GM10266 (cell line): Measurements from ENCODE around the gene CECR2.
"Not testable (repeated sequence)": the region's sequence is repeated elsewhere in the genome, so short reads cannot be mapped to it uniquely, and the experiment has no call there.

Experiments used
- DNase-seq: peaks from one replicate; pipeline ENCODE4 v3.0.0; 2012; ENCODE audit errors: extremely low spot score
- CTCF ChIP-seq: IDR thresholded peaks from 2 replicates; pipeline ENCODE4 v1.5.1; 2012; ENCODE audit warnings: mild to moderate bottlenecking, low read depth; ENCODE audit not compliant: control insufficient read depth, insufficient read depth; ENCODE audit errors: missing control alignments

Gene CECR2

DNA sequence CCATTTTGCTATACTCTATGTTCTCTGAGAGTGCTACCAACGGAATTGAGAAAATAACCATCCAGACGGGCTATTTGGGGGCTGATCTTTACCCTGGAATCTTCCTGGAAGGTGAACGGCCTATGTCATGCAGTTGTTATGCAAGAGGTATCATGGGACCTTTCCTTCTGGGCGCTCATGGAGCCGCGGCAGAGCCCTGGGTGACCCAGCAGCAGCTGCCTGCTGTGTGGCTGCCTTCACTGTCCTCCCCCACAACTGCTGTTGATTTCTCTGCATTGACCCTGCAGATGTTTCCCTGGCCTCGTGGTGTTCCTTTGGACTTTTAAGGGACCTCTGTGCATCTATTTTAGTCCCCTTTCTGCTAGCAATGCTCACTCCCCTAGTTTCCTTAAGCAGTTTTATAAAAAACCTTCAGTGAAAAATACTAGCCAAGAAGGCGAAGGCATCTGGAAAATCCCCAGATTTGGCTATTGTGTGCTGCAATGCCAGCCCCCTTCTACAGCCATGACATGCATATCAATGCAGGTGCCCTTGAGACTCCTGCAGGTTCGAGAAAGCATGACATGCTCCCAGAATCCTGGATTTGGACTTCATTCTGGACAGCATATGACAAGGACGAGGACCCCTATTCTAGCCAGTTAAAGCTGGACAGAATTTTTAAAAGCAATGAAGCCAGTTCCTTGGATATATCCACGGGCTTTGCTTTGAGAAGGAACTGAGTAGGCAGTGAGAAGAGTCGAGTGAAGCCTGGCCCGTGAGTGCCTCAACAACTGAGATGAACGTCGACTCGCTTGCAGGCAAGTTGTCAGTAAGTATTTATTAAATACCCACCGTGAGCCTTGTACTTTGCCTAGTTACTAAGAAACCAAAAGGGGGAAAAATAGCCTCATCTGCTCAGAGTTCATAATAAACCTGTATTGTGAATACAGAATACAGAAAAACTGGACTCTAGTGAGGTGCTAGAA is 193.9 kb downstream of the CECR2 start, which contains the start of gene SLC25A18:
TSS of gene SLC25A18 (plus strand) at position 593 of the 965 bp plus-strand sequence. CDS start 16,447 bp downstream, outside the sequence.
- TF ChIP-seq CTCF, result no peak
- no peak for DNase-seq

- DNase-seq, result no peak
- no peak for TF ChIP-seq CTCF
These were observed 194.7 kb downstream of the CECR2 start for GRCh38 chr22:17563936-17564391.

- not testable (repeated sequence) for DNase-seq
These were observed 196.9 kb downstream of the CECR2 start for GRCh38 chr22:17566016-17566687.

GRCh38 chr22:17566776-17567175 is 197.5 kb downstream of the CECR2 start:
- TF ChIP-seq CTCF, result no peak
- no peak for DNase-seq

DNA sequence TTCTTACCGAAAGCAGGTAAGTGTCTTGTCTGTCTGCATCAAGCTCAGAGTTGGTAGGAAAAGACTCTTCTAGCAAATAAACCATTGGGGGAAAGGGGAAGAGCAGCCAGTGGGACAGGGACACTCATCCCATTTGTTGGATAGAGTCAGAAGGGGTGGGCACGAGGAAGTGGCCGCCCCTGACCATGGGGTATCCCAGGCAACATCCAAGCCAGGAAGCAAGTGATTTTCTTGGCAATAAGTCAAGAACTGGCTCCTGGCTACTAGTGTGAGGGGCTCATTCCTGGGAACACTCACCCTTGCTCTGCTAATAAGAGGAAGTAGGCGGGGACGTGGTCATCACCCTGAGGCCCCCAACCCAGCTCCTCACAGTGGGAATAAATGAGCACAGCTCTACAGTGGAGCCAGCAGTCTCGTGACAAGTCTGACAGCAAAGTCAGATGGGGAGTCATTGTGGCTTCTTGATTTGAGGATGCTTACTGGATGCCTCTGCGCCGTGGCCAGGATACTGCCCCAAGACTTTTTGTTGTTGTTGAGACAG is 200.8 kb downstream of the CECR2 start:
- DNase-seq, result no peak
- no peak for TF ChIP-seq CTCF

- no peak for DNase-seq
- TF ChIP-seq CTCF, result no peak
These were observed 201.8 kb downstream of the CECR2 start for GRCh38 chr22:17570851-17571631.

DNA sequence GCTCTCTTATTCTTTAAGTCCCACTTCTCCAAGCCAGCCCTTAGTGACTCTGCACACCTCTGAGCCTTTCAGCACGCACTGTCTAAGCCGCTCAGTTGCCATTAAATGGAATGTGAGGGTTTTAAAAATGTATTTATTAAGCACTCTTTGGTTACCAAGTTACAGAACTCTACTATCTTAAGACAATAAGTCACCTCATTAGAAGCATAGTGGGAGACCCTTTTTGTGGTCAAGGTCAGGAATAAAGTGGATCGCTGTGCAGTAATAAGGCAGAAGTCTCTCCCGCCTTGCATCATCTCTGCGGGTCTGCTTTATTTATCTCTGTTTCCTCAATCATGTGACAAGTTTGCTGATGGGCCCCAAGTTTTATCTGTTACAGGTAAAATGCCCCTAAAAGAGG is 205.9 kb downstream of the CECR2 start:
- no peak for TF ChIP-seq CTCF
- no peak for DNase-seq
